ENCODE data around the gene NEXMIF.
A peak's percentile ranks its signal among the peaks of the same experiment; 100 is the strongest.
"Not testable (repeated sequence)": the region's sequence is repeated elsewhere in the genome, so short reads cannot be mapped to it uniquely, and the experiment has no call there.

Gene NEXMIF

GRCh38 chrX:74925225-74926088 lies at the start of gene NEXMIF:
TSS of gene NEXMIF (minus strand) at chrX:74925452.
- DNase-seq (ENCODE audit: low spot score): no peak

- not testable (repeated sequence) for DNase-seq (ENCODE audit: low spot score)
Observed at GRCh38 chrX:74961962-74962361, 36.7 kb upstream of the NEXMIF start.

GRCh38 chrX:74949717-74950116 lies 24.5 kb upstream of the NEXMIF start:
- DNase-seq (ENCODE audit: low spot score): no peak

- DNase-seq (ENCODE audit: low spot score): no peak
Observed at GRCh38 chrX:74940414-74940813, 15.2 kb upstream of the NEXMIF start.

GRCh38 chrX:74931214-74931613 lies 6.0 kb upstream of the NEXMIF start:
- DNase-seq (ENCODE audit: low spot score): no peak

GRCh38 chrX:74924449-74925224 lies 615 bp downstream of the NEXMIF start:
- no peak for DNase-seq (ENCODE audit: low spot score)

GRCh38 chrX:74923942-74924448 lies 1.3 kb downstream of the NEXMIF start:
- no peak for DNase-seq (ENCODE audit: low spot score)

- DNase-seq (ENCODE audit: low spot score): no peak
Observed at GRCh38 chrX:74922922-74923543, 2.2 kb downstream of the NEXMIF start.

GRCh38 chrX:74911494-74911893 lies 13.8 kb downstream of the NEXMIF start:
- DNase-seq (ENCODE audit: low spot score): no peak

- DNase-seq (ENCODE audit: low spot score): no peak
Observed at GRCh38 chrX:74906417-74906816, 18.8 kb downstream of the NEXMIF start.

GRCh38 chrX:74902806-74903205 lies 22.4 kb downstream of the NEXMIF start:
- DNase-seq (ENCODE audit: low spot score): no peak

- DNase-seq (ENCODE audit: low spot score): no peak
Observed at GRCh38 chrX:74892561-74892960, 32.7 kb downstream of the NEXMIF start.

GRCh38 chrX:74890676-74891430 lies 34.4 kb downstream of the NEXMIF start:
- DNase-seq (ENCODE audit: low spot score): peak; percentile 14

GRCh38 chrX:74882383-74882782 lies 42.9 kb downstream of the NEXMIF start:
- not testable (repeated sequence) for DNase-seq (ENCODE audit: low spot score)

GRCh38 chrX:74865725-74866124 lies 59.5 kb downstream of the NEXMIF start:
- no peak for DNase-seq (ENCODE audit: low spot score)

GRCh38 chrX:74853255-74853654 lies 72.0 kb downstream of the NEXMIF start:
- DNase-seq (ENCODE audit: low spot score): no peak

GRCh38 chrX:74835566-74835965 lies 89.7 kb downstream of the NEXMIF start:
- no peak for DNase-seq (ENCODE audit: low spot score)

GRCh38 chrX:74819797-74820196 lies 105.5 kb downstream of the NEXMIF start:
- not testable (repeated sequence) for DNase-seq (ENCODE audit: low spot score)

- DNase-seq (ENCODE audit: low spot score): no peak
Observed at GRCh38 chrX:74814681-74815080, 110.6 kb downstream of the NEXMIF start.

GRCh38 chrX:74804574-74804973 lies 120.7 kb downstream of the NEXMIF start:
- no peak for DNase-seq (ENCODE audit: low spot score)

GRCh38 chrX:74800062-74800461 lies 125.2 kb downstream of the NEXMIF start:
- no peak for DNase-seq (ENCODE audit: low spot score)
